Omental fat pad (tissue), 4 donors: ENCODE results near the gene CBFA2T2. TPM values are rescaled to one million over a fixed set of nuclear protein-coding genes. Genes with fewer than 3 reads are reported as not detected.
"Not testable (repeated sequence)": the region's sequence is repeated elsewhere in the genome, so short reads cannot be mapped to it uniquely, and the experiment has no call there.

Source experiments
- ATAC-seq: fragments of 150-250 bp; one replicate; pipeline ENCODE4 v1.9.1; 2016; ENCODE audit warnings: mild to moderate bottlenecking, moderate library complexity; ENCODE audit not compliant: low FRiP score
- DNase-seq: peaks from one replicate; pipeline ENCODE4 v3.0.0-alpha.2; 2019; ENCODE audit warnings: low spot score
- total RNA-seq, 4 donors: library from RNA; depleted of rRNA; stranded (reverse); fragments of >200 nt; gene quantifications; one replicate each; pipeline ENCODE4 v1.1.0, GENCODE V29; 2016
- TF ChIP-seq, protein P1 (sequence below), 3 donors: fragments of 450-650 bp; IDR thresholded peaks; one replicate each; pipeline ENCODE4 v1.5.1; 2016 to 2017; ENCODE audit warnings: antibody characterized with exemption in 3 of 3, mild to moderate bottlenecking in 3 of 3, moderate library complexity in 2 of 3

The CBFA2T2 gene
- 10 to 100 TPM in 2 of 4 donors, 1 to 10 TPM in 2; 5.8 to 11.8 (median 10.0) TPM for total RNA-seq

DNA sequence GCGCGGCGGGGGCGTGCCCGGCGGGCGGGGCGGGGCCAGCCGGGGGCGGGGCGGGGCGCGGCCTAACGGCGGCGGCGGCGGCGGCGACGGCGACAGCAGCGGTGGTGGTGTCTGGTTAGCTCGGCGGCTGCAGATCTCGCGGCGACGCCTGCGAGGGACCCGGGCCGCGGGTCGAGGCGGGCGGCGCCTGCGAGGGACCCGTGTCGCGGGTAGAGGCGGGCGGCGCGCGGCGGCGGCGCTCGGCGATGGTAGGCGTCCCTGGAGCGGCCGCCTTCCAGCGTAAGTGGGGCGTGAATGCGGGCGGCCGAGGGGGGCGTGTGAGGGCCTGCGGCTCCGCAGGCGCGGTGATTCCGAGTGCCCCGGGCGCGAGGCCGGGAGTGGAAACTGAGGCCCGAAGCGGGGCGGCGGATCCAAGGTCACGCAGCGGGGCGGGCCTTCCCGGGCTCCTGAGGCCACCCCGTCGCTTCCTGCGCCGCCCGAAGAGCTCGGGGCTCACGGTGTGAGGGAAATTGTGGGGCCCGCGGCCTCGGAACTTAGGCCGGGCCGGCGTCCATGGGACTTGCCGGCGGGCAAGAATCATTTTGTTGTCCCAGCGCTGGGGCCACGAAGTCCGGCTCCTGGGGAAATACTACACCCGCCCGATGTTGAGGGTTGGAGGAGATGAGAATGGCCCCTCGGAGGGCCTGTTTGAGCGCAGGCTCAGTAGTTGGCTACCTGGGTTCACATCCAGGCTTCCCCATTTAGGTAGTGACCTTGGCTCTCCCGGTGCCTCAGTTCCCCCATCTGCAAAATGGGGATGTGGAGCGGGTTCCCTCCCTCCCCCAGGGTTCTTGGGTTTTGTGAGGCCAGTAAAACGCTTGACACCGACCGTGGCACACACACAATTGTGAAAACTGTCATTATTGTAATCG is at the start of gene CBFA2T2:
Gene CBFA2T2 (plus strand): TSS at position 74 of the 911 bp plus-strand sequence. CDS start 172 bp downstream, at position 246.
- peak; percentile 82 for ATAC-seq
- TF ChIP-seq, protein P1, sequence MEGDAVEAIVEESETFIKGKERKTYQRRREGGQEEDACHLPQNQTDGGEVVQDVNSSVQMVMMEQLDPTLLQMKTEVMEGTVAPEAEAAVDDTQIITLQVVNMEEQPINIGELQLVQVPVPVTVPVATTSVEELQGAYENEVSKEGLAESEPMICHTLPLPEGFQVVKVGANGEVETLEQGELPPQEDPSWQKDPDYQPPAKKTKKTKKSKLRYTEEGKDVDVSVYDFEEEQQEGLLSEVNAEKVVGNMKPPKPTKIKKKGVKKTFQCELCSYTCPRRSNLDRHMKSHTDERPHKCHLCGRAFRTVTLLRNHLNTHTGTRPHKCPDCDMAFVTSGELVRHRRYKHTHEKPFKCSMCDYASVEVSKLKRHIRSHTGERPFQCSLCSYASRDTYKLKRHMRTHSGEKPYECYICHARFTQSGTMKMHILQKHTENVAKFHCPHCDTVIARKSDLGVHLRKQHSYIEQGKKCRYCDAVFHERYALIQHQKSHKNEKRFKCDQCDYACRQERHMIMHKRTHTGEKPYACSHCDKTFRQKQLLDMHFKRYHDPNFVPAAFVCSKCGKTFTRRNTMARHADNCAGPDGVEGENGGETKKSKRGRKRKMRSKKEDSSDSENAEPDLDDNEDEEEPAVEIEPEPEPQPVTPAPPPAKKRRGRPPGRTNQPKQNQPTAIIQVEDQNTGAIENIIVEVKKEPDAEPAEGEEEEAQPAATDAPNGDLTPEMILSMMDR (IDR thresholded peaks at IDR 0.05), result no peak

DNA sequence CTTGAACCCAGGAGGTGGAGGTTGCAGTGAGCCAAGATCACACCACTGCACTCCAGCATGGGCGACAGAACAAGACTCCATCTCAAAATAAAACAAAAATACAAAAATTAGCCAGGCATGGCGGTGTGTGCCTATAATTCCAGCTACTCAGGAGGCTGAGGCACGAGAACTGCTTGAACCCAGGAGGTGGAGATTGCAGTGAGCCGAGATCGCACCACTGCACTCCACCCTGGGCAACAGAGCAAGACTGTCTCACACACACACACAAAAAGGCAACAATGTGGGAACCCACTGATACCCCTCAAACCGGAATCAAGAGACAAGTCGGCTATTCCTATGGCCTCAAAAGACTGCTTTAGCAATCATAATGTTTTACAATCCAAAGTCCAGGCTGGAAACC is 49.3 kb upstream of the CBFA2T2 start:
- not testable (repeated sequence) for DNase-seq, ATAC-seq

More for the DNA sequence above, at the start of gene CBFA2T2:
- peak; percentile 35 for DNase-seq

DNA sequence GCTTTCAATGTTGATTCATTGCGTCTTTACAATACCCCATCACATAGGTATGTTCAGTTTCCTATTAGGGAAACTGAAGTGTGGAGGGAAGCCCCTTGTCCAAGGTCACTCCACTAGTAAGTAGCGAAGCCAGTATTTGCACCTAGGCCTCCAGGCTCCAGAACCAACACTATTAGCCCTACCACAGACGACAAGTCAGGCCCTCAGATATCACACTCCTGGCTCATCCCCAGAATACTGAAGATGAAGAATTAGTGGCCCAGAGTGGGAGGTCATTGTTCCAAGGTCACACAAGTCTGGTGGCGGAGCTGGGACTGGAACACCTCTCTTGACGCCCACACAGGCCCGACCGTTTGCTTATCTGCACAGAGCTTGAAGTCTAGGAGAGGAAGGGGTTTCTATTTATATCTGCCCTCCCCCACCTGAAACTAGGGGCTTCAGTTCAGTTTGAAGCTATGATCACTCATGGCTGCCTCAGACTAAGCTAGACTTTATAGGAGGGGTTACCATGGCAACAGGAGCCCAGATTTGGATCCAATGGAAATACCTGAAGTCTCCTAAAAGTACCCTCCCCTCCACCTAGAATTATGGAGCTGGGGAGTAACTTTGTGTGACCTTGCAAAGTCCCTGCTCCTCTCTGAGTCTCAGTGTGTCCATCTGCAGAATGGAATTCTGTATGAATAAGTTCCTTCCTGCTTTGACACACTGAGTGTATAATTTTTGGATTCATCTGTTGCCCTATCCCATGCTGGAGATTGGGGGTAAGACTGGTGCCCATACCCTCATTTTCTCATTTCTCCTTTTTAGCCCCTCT is 48.5 kb upstream of the CBFA2T2 start:
- ATAC-seq (no peak), DNase-seq (no peak)
- TF ChIP-seq, protein P1 (IDR thresholded peaks at IDR 0.05), result no peak

DNA sequence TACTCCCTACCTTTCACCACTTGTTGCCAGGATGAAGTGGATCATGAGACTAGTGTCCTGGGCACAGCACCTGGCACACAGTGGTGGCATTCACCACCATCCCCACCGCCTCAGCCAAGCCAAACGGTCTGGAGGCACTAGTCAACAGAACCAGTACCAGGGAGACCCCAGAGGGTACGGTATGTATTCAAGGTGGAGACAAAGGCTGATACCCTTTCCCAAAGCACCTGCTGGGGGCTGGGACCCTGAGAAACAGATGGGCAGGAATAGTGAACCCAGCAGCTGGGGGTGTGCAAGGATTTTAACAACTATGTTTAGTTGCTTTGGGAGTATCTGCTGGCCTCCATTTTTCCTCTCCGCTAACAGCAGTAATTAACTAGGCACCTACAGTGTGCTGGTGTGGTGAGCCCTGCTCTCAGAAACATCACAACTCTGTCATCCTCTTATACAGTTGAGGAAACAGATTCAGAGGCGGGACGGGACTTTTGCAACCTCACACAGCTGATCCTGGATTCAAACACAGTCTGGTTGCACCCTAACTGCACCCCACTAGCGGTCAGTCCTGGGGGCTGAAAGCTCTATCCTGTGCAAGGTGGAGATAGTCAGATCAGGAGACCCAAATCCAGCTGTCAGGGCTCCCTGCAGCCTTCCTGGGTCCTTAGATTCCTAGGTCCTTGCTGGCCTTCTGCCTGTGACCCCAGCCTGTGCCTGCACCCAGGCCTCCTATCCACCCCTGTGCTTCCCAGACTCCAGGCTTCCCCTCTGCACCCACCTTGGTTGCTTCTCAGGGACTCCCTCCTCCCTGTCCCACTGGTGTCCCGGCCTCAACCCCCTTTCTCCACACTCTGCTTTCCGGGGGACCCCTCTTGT is 47.5 kb upstream of the CBFA2T2 start:
- DNase-seq, result no peak
- no peak for ATAC-seq
- TF ChIP-seq, protein P1 (IDR thresholded peaks at IDR 0.05), result no peak

DNA sequence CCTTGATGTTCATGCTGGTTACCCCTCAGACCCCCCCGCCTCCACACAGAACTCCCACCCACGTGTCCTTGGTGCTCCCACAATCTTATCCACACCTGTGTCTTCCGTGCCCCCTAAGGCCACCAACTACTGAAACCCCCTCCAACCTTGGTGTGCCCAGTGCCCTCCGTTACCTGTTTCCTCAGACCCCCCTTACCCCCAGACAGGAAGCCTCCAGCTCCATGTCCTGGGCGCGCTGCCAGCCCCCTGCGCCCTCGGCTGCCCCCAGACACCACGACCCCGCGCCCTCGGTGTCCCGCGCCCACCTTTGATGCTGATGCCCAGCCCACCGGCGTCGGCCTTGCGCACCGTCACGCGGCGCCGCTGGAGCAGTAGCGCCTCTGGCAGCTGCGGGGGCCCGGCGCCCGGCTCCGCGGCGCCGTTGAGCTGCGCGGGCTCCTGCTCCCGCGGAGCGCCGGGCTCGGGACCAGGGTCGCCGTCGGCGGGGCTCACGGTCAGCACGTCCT is 46.8 kb upstream of the CBFA2T2 start:
- no peak for DNase-seq
- ATAC-seq, result peak; percentile 41
- TF ChIP-seq, protein P1 (IDR thresholded peaks at IDR 0.05), result no peak

DNA sequence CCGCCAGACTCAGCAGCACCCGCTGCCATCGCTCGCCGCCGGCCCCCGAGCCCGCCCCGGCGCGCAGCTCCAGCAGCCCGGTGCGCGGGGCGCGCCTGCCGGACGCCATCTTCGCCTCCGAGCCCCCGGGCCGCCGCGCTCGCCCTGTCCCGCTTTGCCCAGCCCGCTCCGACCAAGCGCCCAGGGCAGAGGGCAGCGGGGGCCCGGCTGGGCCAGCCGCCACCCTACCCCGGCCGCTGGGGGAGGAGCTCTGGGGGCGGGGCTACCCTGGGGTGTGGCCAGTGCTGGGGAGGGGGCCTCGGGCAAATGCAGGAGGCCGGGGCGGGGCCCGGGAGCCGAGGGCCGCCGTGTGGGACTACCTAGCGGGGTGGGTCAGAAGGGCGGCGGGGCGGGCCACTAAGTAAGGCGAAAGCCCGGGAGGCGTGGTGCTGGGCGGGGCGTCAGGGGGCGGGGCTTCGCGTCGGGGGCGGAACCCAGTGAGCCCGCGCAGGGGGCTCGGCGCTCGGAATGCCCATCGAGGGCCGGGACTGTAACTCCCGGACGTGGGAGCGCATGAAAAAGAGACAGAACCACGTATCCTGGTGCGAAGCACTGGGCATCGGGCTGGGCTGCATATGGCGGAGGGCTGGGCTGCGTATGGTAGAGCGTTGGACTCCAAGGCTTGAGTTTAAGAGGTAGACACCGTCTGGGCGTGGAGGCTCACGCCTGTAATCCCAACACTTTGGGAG is 46.2 kb upstream of the CBFA2T2 start, which contains the start of gene SNTA1:
Gene SNTA1 (minus strand): TSS at position 252 of the 728 bp plus-strand sequence. CDS start 143 bp downstream, at position 109.
- TF ChIP-seq, protein P1 (IDR thresholded peaks at IDR 0.05), result no peak
- DNase-seq (peak; percentile 81), ATAC-seq (peak; percentile 98)
